SK-N-MC (cell line): Measurements from ENCODE around the gene NPM1.

Experiments
- EZH2 ChIP-seq: fragments of 200-600 bp; sonication (generic); IDR thresholded peaks from one replicate; pipeline ENCODE4 v1.6.1; 2017; ENCODE audit warnings: antibody characterized with exemption
- FOXP2 ChIP-seq: optimal IDR thresholded peaks from 2 replicates; pipeline ENCODE3; 2011; ENCODE audit warnings: mild to moderate bottlenecking, moderate library complexity; ENCODE audit not compliant: insufficient read depth; ENCODE audit errors: extremely low read length, control extremely low read depth
- POLR2AphosphoS5 ChIP-seq: IDR thresholded peaks from 2 replicates; pipeline ENCODE4 v1.6.1; 2012; ENCODE audit warnings: mild to moderate bottlenecking, low read depth, low read length, borderline replicate concordance

GRCh38 chr5:171416160-171417049, 28.8 kb downstream of the NPM1 start:
- TF ChIP-seq POLR2AphosphoS5 (peak; percentile 42), EZH2 (no peak), FOXP2 (no peak)
